ENCODE results near the gene QPCTL.
A peak's percentile ranks its signal among the peaks of the same experiment; 100 is the strongest.
"Not testable (repeated sequence)": the region's sequence is repeated elsewhere in the genome, so short reads cannot be mapped to it uniquely, and the experiment has no call there.

Gene QPCTL

GRCh38 chr19:45717983-45718650, 25.7 kb downstream of the QPCTL start:
- H3K27ac Mint-ChIP-seq = peak overlapping the region; percentile 97
- H3K27me3 Mint-ChIP-seq (ENCODE audit: low read depth) = no peaks in the 10 kb centered on the region
- peaks cover 36% of the 10 kb centered on the region for H3K4me1 Mint-ChIP-seq (ENCODE audit: low read depth)
- DNase-seq (ENCODE audit: low spot score) = peak; percentile 15
- peaks cover 36% of the 10 kb centered on the region for H3K36me3 Mint-ChIP-seq (ENCODE audit: low read depth)
- H3K4me3 Mint-ChIP-seq = peak overlapping the region; percentile 94
- no peaks in the 10 kb centered on the region for H3K9me3 Mint-ChIP-seq

DNA sequence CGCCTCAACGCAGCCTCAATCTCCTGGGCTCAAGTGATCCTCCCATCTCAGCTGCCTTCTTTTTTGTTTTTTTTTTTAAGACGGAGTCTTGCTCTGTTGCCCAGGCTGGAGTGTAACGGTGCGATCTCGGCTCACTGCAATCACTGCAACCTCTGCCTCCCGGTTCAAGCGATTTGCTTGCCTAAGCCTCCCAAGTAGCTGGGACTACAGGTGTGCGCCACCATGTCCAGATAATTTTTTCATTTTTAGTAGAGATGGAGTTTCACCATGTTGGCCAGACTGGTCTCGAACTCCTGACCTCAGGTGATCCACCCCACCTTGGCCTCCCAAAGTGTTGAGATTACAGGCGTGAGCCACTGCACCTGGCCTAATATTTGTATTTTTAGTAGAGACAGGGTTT, 27.6 kb downstream of the QPCTL start:
- H3K4me3 Mint-ChIP-seq; DNase-seq (ENCODE audit: low spot score); H3K27me3 Mint-ChIP-seq (ENCODE audit: low read depth); H3K27ac Mint-ChIP-seq; H3K9me3 Mint-ChIP-seq: not testable (repeated sequence)
- Mint-ChIP-seq H3K36me3 (ENCODE audit: low read depth) (peaks cover 40% of the 10 kb centered on the region), H3K4me1 (ENCODE audit: low read depth) (peaks cover 33% of the 10 kb centered on the region)

- peaks cover 10% of the 10 kb centered on the region for H3K36me3 Mint-ChIP-seq (ENCODE audit: low read depth)
- DNase-seq (ENCODE audit: low spot score); H3K9me3 Mint-ChIP-seq; H3K27ac Mint-ChIP-seq; H3K27me3 Mint-ChIP-seq (ENCODE audit: low read depth): not testable (repeated sequence)
- H3K4me3 Mint-ChIP-seq = peak overlapping the region; percentile 36
- peaks cover 14% of the 10 kb centered on the region for H3K4me1 Mint-ChIP-seq (ENCODE audit: low read depth)
Observed at GRCh38 chr19:45728683-45729082, 36.2 kb downstream of the QPCTL start.

- no peaks in the 10 kb centered on the region for H3K27me3 Mint-ChIP-seq (ENCODE audit: low read depth)
- peaks cover 7% of the 10 kb centered on the region for H3K36me3 Mint-ChIP-seq (ENCODE audit: low read depth)
- peak overlapping the region; percentile 100 for H3K4me3 Mint-ChIP-seq
- H3K4me1 Mint-ChIP-seq (ENCODE audit: low read depth) = peaks cover 14% of the 10 kb centered on the region
- H3K27ac Mint-ChIP-seq = peak overlapping the region; percentile 95
- DNase-seq (ENCODE audit: low spot score) = peak; percentile 20
- no peaks in the 10 kb centered on the region for H3K9me3 Mint-ChIP-seq
Observed at GRCh38 chr19:45729800-45730290, 37.4 kb downstream of the QPCTL start.

GRCh38 chr19:45730368-45731288, 38.2 kb downstream of the QPCTL start, which contains the start of gene FBXO46:
Gene FBXO46, minus strand, starts transcription at chr19:45730896. Its CDS starts 17,401 bp downstream, at chr19:45713495.
- H3K36me3 Mint-ChIP-seq (ENCODE audit: low read depth) = peaks cover 7% of the 10 kb centered on the region

GRCh38 chr19:45733160-45733810, 40.8 kb downstream of the QPCTL start, which contains the start of gene MEIOSIN:
Gene MEIOSIN, plus strand, starts transcription at chr19:45733439. Its CDS starts 1,938 bp downstream, at chr19:45735377.
- Mint-ChIP-seq H3K36me3 (ENCODE audit: low read depth) (no peaks in the 10 kb centered on the region), H3K9me3 (no peaks in the 10 kb centered on the region), H3K4me3 (no peak within 1 kb of the TSS), H3K27me3 (ENCODE audit: low read depth) (peaks cover 3% of the 10 kb centered on the region), H3K4me1 (ENCODE audit: low read depth) (peaks cover 10% of the 10 kb centered on the region), H3K27ac (no peak within 1 kb of the TSS)
- DNase-seq (ENCODE audit: low spot score) = no peak

More at GRCh38 chr19:45730368-45731288, 38.2 kb downstream of the QPCTL start, which contains the start of gene FBXO46:
- Mint-ChIP-seq H3K27ac (peak within 1 kb of the TSS; percentile 95), H3K4me3 (peak within 1 kb of the TSS; percentile 100), H3K27me3 (ENCODE audit: low read depth) (no peaks in the 10 kb centered on the region), H3K4me1 (ENCODE audit: low read depth) (peaks cover 14% of the 10 kb centered on the region), H3K9me3 (no peaks in the 10 kb centered on the region)
- DNase-seq (ENCODE audit: low spot score) = peak; percentile 93

DNA sequence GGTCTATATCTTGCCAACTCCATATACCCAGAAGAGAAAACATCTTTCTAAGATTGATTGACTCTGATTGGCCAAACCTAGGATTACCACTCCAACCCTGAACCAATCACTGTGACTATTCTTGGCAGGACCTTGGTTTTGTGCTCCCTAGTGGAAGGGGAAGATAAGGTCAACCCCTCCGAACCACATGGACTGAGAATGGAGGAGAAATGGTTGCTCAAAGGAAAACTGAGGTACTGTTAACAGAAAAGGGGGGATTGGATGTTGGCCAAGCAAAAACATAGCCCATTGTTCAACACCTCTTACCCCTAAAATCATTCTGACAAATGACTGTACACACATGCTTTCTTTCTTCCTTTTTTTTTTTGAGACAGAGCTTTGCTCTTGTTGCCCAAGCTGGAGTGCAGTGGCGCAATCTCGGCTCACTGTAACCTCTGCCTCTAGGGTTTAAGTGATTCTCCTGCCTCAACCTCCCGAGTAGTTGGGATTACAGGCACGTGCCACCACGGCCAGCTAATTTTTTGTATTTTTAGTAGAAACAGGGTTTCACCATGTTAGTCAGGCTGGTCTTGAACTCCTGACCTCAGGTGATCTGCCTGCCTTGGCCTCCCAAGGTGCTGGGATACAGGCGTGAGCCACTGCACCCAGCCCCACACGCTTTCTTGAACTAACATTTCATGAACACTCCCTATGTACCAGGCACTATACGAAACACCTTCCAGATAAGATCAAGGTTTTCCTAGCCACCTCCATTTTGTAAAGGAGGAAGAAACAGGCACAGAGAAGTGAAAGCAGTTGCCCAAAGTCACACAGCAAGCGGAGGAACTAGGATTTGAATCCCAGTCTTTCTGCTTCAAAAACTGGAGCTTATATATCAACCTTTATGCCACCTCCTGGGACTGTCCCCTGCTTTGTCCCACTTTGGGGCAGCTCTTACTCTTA, 47.3 kb downstream of the QPCTL start:
- Mint-ChIP-seq H3K27me3 (ENCODE audit: low read depth) (peaks cover 15% of the 10 kb centered on the region), H3K36me3 (ENCODE audit: low read depth) (no peaks in the 10 kb centered on the region), H3K4me3 (no peak overlapping the region), H3K27ac (no peak overlapping the region), H3K4me1 (ENCODE audit: low read depth) (no peaks in the 10 kb centered on the region), H3K9me3 (no peaks in the 10 kb centered on the region)
- no peak for DNase-seq (ENCODE audit: low spot score)

- Mint-ChIP-seq H3K36me3 (ENCODE audit: low read depth) (no peaks in the 10 kb centered on the region), H3K27ac (no peak overlapping the region), H3K9me3 (no peaks in the 10 kb centered on the region), H3K4me3 (no peak overlapping the region), H3K4me1 (ENCODE audit: low read depth) (no peaks in the 10 kb centered on the region), H3K27me3 (ENCODE audit: low read depth) (peaks cover 28% of the 10 kb centered on the region)
- DNase-seq (ENCODE audit: low spot score) = no peak
Observed at GRCh38 chr19:45742969-45743368, 50.5 kb downstream of the QPCTL start.

- Mint-ChIP-seq H3K27me3 (ENCODE audit: low read depth) (peaks cover 28% of the 10 kb centered on the region), H3K4me3 (no peak overlapping the region), H3K9me3 (no peaks in the 10 kb centered on the region), H3K4me1 (ENCODE audit: low read depth) (no peaks in the 10 kb centered on the region), H3K27ac (no peak overlapping the region), H3K36me3 (ENCODE audit: low read depth) (no peaks in the 10 kb centered on the region)
- no peak for DNase-seq (ENCODE audit: low spot score)
Observed at GRCh38 chr19:45745606-45746005, 53.1 kb downstream of the QPCTL start.

DNA sequence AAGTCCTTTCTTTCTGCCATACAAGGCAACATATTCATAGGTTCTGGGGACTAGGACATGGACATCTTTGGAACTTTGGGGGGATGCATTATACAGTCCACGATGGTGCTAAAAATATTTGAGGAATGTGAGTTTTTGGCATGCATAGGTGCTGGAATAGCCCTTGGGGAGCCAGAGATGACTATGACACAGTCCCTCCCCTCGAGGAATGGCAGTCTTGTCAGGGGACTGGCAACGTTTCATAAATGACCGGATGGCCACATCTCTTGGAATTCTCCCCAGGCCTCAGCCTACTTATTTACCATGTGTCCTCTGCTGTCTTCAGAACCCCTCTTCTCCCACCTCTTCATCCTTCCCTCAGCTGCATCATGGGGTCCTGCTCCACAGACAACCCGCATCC, 54.4 kb downstream of the QPCTL start:
- no peak for DNase-seq (ENCODE audit: low spot score)
- no peak overlapping the region for H3K4me3 Mint-ChIP-seq
- H3K36me3 Mint-ChIP-seq (ENCODE audit: low read depth) = no peaks in the 10 kb centered on the region
- no peaks in the 10 kb centered on the region for H3K4me1 Mint-ChIP-seq (ENCODE audit: low read depth)
- no peak overlapping the region for H3K27ac Mint-ChIP-seq
- peaks cover 28% of the 10 kb centered on the region for H3K27me3 Mint-ChIP-seq (ENCODE audit: low read depth)
- H3K9me3 Mint-ChIP-seq = no peaks in the 10 kb centered on the region

- no peak for DNase-seq (ENCODE audit: low spot score)
- Mint-ChIP-seq H3K36me3 (ENCODE audit: low read depth) (no peaks in the 10 kb centered on the region), H3K9me3 (no peaks in the 10 kb centered on the region), H3K27ac (no peak overlapping the region), H3K27me3 (ENCODE audit: low read depth) (peaks cover 24% of the 10 kb centered on the region), H3K4me1 (ENCODE audit: low read depth) (no peaks in the 10 kb centered on the region), H3K4me3 (no peak overlapping the region)
Observed at GRCh38 chr19:45747513-45747912, 55.0 kb downstream of the QPCTL start.

- H3K27ac Mint-ChIP-seq; DNase-seq (ENCODE audit: low spot score); H3K4me1 Mint-ChIP-seq (ENCODE audit: low read depth); H3K9me3 Mint-ChIP-seq; H3K36me3 Mint-ChIP-seq (ENCODE audit: low read depth); H3K27me3 Mint-ChIP-seq (ENCODE audit: low read depth); H3K4me3 Mint-ChIP-seq: not testable (repeated sequence)
Observed at GRCh38 chr19:45751483-45751882, 59.0 kb downstream of the QPCTL start.

- H3K9me3 Mint-ChIP-seq = no peaks in the 10 kb centered on the region
- H3K27ac Mint-ChIP-seq = no peak overlapping the region
- H3K4me1 Mint-ChIP-seq (ENCODE audit: low read depth) = no peaks in the 10 kb centered on the region
- H3K36me3 Mint-ChIP-seq (ENCODE audit: low read depth) = no peaks in the 10 kb centered on the region
- H3K27me3 Mint-ChIP-seq (ENCODE audit: low read depth) = peaks cover 4% of the 10 kb centered on the region
- H3K4me3 Mint-ChIP-seq = no peak overlapping the region
- DNase-seq (ENCODE audit: low spot score) = no peak
Observed at GRCh38 chr19:45752639-45753038, 60.2 kb downstream of the QPCTL start.

All from T-helper 2 cell treated with Interferon-gamma antibody and Interleukin-4, amounts not matched to agents 5 μg/mL and 100 μg/mL, for 36 hours (primary cell).